HG03571 (cell line): ENCODE measurements around the gene PTPN1.
"Not testable (repeated sequence)": the region's sequence is repeated elsewhere in the genome, so short reads cannot be mapped to it uniquely, and the experiment has no call there.

Source experiments
- ATAC-seq: cut with Tn5 transposase; IDR thresholded peaks from one replicate; pipeline ENCODE4 v1.9.1; 2021; ENCODE audit not compliant: unreplicated experiment

The PTPN1 gene

GRCh38 chr20:50552979-50553378 lies 42.8 kb downstream of the PTPN1 start:
- ATAC-seq, result no peak

DNA sequence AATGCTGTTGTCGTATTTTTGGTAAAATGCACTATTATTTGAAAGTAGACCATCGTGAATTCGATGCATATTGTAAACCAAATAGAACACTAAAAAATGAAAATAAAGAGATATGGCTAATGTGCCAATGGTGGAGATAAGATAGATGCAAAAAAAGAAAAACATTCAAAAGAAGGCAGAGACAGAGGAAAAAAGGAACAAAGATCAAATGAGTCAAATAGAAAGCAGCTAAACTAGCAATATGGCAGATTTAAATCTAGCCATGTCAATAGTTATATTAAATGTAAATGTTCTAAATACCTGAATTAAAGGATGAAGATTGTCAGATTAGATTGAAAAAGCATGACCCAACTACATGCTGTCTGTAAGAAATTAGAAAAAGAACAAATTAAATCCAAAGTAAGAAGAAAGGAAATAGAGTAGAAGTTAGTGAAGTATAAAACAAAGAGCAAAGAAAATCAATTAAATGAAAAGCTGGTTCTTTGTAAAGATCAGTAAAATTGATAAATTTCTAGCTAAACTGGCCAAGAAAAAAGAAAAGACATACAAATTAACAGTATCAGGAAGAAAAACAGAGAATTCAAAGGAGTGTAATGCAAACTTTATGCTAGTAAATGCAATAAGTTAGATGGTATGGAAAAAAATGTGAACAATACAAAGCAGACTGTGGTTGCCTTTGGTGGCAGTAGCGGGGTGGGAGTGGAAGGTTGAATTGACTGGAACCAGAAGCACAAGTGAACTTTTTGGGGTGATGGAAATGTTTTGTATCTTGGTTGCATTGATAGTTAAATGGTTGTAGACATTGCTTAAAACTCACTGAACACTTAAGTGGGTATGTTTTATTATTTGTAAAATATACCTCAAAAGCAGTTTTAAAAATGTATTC lies 44.8 kb downstream of the PTPN1 start:
- no peak for ATAC-seq

- no peak for ATAC-seq
Measured at GRCh38 chr20:50555662-50556061, 45.5 kb downstream of the PTPN1 start.

DNA sequence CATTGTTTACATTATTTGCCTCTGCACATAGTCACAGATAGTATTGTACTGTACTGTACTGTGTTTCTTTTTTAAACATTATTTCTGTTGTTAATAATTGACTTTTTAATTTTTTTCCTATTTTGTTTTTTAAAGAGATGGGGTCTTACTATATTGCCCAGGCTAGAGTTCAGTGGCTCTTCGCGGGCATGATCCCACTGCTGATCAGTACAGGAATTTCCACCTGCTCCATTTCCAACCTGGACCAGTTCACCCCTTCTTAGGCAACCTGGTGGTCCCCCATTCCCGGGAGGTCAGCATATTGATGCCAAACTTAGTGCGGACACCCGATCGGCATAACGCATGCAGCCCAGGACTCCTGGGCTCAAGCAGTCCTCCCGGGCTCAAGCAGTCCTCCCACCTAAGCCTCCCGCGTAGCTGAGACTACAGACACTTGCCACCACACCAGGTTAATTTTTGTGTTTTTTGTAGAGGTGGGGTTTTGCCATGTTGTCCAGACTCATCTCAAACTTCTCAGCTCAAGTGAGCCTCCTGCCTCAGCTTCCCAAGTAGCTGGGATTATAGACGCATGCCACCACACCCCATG lies 47.5 kb downstream of the PTPN1 start:
- ATAC-seq, result no peak

DNA sequence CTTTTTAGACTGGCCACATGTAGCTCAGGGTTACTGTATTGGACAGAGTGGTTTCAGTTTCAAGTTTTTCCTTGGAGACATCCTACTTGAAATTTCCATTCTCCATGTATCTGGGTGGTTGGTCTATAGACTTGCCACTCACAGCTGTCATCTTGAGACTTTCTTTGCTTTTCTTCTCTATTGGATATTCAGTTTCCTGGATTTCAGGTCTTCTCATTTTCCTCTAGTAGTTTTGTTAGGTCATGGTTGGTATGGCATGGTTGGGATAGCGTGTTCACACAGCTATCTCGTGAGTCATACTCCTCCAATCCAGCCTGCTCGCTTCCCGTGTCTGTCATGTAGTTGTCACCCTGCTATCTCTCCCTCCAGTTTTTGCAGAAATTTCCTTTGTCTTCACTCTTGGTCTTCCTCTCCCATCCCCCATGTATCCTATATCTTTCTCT lies 48.3 kb downstream of the PTPN1 start:
- ATAC-seq, result no peak

- no peak for ATAC-seq
Measured at GRCh38 chr20:50559149-50559548, 49.0 kb downstream of the PTPN1 start.

GRCh38 chr20:50559856-50560638 lies 49.9 kb downstream of the PTPN1 start:
- no peak for ATAC-seq

- ATAC-seq, result no peak
Measured at GRCh38 chr20:50560867-50561266, 50.7 kb downstream of the PTPN1 start.

DNA sequence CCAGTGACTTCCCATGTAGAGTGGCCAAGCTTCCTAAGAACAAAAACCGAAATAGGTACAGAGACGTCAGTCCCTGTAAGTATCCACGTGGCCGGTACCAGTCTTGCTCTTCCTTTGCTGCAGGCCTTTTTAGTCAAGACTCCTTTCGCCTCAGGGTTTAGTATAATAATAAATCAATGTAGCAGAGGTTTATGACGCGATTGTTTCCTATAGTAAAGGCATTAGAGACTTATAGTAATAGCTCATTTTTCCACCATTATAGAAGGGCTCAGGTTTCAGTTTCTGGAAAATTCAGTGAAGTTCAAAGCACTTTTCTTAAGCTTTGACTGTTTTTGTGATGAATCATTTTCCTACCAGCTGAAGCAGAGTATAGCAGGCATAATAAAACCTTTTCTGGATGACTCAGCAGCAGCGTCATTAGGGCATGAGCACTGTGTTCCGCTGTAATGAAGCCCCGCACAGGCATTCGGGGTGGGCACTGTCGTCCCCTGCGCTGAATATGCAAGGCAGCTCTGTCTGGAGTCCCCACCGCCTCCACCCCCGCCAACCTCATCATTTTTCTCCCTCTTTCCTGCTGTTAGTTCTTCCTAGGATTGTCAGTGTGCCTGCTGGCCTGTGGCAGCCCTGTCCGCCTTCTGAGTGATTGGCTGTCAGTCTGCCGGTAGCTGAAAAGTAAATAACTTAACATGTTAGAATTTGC lies 51.3 kb downstream of the PTPN1 start:
- no peak for ATAC-seq

GRCh38 chr20:50562262-50562701 lies 52.1 kb downstream of the PTPN1 start:
- ATAC-seq, result no peak

DNA sequence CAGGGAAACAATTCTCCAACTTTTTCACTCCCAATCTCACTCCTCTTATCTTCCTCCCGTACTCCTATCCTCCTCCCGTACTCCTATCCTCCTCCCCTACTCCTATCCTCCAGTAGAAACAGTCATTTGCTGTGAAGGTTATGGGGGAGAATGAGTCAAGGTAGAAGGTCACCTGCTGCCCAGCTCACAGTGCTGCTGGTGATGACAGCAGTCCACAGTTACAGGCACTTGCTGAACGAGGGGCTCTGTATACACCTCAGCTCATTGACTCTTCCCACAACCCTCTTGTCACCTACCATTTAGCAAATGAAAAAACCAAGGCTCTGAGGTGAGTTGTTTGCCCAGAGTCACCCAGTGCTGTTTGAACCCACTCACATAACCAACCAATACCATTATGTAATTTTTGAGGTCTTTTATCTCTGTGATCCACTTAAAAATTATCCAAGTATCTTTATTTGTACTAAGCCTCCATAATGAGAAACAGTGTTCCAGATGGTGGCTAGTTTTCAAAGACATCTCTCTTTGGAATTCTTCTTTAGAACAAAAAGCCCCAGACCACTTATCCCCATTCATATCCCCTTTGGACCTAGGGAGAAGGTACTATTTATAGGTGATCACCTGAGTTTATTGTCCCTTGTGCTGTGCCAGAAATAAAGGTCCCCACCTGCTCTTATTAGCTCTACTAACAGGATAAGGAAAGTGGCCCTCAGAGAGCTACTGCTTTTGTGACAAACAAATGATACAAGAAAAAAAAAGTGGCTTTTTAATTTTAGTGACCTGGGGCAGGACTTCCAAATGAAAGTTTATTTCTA lies 53.2 kb downstream of the PTPN1 start:
- ATAC-seq, result no peak

DNA sequence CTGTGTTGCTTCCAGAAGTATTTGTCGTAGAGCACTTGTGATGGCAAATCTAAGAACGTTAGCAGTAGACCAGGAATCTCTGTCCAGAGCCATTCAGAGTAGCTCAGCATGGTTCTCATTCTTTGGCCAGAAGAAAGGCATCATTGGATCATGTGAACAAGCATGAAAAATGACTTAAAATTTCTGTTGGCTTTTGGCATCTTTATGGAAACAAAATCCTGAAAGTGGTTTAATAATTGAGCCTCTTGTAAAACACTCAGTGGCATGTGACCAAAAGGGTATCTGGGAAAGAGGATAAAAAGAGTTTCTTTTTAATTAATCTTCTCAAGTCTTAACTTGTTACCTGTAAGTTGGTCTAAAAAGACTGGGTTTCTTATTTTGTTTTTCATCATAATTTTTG lies 55.2 kb downstream of the PTPN1 start:
- no peak for ATAC-seq

DNA sequence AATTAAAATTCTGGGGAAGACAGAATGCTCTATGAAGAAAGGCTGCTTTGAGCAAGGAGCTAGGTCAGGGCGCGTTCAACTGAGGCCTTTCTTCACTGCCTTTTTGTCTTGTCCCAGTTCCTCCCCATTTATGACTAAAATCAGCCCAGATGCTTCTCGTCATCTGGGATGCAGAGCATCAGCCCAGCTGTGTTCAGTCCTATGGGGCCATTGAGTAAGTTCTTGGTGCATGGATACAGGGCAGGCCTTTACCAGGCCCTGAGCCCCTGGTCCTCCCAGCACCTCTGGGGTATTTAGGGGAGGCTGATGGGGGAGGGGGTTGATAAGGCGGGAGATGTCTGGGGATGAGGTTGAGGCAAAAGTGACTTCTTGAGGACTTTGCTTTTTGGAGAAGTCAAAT lies 55.7 kb downstream of the PTPN1 start:
- ATAC-seq, result no peak

- ATAC-seq, result no peak
Measured at GRCh38 chr20:50567860-50568548, 57.8 kb downstream of the PTPN1 start.

- no peak for ATAC-seq
Measured at GRCh38 chr20:50568549-50568942, 58.4 kb downstream of the PTPN1 start.

DNA sequence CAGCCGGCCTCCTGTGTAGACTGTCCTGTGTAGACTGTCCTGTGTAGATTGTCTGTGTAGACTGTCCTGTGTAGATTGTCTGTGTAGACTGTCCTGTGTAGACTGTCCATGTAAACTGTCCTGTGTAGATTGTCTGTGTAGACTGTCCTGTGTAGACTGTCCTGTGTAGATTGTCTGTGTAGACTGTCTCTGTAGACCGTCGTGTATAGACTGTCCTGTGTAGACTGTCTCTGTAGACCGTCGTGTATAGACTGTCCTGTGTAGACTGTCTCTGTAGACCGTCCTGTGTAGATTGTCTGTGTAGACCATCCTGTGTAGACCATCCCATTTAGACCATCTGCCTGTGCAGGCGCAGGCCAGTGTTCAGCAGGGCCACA lies 59.3 kb downstream of the PTPN1 start:
- ATAC-seq, result not testable (repeated sequence)

DNA sequence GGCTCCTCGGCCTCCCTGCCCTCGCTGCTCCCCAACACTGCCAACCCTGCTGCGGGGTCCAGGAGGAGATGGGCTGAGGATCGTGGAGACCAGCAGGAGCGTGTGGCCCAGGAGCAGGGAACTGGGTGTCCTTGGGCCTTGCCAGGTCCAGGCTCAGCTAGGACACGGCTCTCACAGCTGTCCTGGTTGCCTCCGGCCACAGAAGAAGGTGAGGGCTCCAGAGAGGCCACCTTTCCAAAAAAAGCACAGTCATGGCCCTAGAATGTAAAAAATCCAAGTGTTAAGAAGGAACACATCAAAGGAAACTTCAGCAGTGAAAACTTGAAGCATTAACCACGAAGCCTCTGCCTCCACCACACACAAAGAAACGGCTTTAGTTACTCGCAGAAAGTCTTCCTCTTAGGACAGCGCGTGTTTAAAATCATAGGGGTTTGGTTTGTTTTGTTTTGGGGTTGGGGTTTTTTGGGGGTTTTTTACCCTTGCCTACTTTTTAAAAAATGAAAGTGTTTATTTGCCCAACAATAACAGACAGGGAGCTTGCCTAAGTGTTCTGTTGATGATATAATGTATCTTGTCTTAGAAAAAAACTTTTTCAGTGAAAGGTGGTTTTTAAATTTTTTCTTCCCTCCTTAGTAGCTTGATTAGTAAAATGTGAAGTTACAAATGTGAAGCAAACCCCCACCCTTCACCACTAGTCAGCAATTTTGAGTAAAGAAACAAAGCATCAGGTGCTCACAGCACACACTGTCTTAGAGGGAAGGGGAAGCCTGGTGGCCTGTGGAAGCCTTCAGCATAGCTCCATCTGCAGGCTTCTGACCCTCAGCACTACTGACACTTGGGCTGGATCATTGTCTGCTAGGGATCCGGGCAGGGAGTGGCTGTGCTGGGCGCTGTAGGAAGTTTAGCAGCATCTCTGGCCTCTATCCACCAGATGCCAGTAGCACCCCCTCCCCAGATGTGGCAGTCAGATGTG lies 60.0 kb downstream of the PTPN1 start:
- peak; percentile 60 for ATAC-seq

- ATAC-seq, result no peak
Measured at GRCh38 chr20:50571466-50571865, 61.3 kb downstream of the PTPN1 start.
